AG04450 (cell line): Measurements from ENCODE around the gene CCKAR. TPM values are rescaled to one million over a fixed set of nuclear protein-coding genes. Genes with fewer than 3 reads are reported as not detected.

Experiments used
- CTCF ChIA-PET: fragments of 300-600, 350-600 bp; formaldehyde crosslinking; extraction: SDS; loops from one replicate; lab custom pipeline; 2022; ENCODE audit warnings: antibody characterized with exemption, inconsistent platforms; lab: Charles Lee
- POLR2A ChIA-PET: fragments of 350-600 bp; formaldehyde crosslinking; extraction: SDS; loops from one replicate; lab custom pipeline; 2021; ENCODE audit warnings: antibody characterized with exemption, inconsistent platforms; lab: Yijun Ruan, JAX
- DNase-seq: peaks from one replicate; pipeline ENCODE4 v3.0.0-alpha.2; 2011; ENCODE audit warnings: low read depth, low spot score
- H3K27ac ChIP-seq: one replicate; pipeline ENCODE4 v1.5.1; 2012; ENCODE audit warnings: low read depth, low read length, control low read depth
- H3K27me3 ChIP-seq: one replicate; pipeline ENCODE4 v1.6.0; 2012; ENCODE audit warnings: low read length; ENCODE audit not compliant: control insufficient read depth, insufficient read depth
- H3K4me3 ChIP-seq: 2 replicates; pipeline ENCODE4 v1.5.1; 2011; ENCODE audit warnings: mild to moderate bottlenecking, low read depth, low read length, control low read depth
- H3K9me3 ChIP-seq: 2 replicates; pipeline ENCODE4 v1.5.1; 2012; ENCODE audit warnings: low read length; ENCODE audit not compliant: control insufficient read depth, insufficient read depth
- polyA plus RNA-seq: library from polyadenylated mRNA; depleted of rRNA; stranded (reverse); fragments of >200 nt; gene quantifications from 2 replicates; pipeline ENCODE4 v1.2.3, GENCODE V29; 2011
- TF ChIP-seq, protein P1 (sequence below): IDR thresholded peaks from 2 replicates; pipeline ENCODE4 v1.5.1; 2011; ENCODE audit warnings: low read depth, low read length, control low read depth, inconsistent platforms

The CCKAR gene
- polyA plus RNA-seq, 1 experiment = 0.10 TPM

DNA sequence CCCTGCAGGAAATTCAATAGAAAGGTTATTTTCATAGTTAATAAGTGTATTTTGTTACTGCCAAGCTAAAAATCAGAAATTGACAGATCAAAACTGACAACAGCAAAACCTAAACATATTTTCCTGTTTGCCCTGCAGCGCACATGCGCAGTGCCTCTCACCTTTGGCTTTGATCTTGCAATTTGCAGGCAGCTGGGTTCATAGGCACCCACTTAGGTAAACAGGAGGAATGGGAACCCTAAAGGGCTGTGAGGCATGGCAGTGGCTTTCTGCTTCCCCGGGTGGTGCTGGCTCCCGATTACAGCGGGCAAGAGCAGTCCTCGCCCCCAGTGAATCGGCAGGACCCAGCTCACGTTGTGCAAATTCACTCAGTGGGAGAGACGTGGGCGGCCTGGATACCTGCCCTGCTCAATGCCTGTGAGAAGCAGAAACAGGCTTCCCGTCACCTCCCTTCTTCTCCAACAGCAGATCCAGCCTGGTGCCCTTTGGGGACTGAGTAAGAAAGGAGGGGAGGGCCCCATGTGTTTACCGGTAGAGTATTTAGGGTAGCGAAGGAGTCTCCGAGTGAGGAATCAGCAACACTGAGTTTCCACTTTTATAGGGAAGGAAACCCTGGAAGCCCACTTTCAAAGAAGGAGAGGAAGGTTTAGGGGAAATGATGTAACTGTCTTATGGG lies 25.7 kb downstream of the CCKAR start:
- ChIA-PET CTCF (interaction anchor here (0.7 kb wide), 1 partner anchor 255 kb away, joined by 3 read pairs; no protein-coding TSS in a partner anchor), POLR2A (no interaction called here)
- Histone ChIP-seq H3K9me3 (peaks cover 12% of the 10 kb centered on the region), H3K27ac (no peak overlapping the region), H3K27me3 (peaks cover 5% of the 10 kb centered on the region), H3K4me3 (no peak overlapping the region)
- DNase-seq = no peak
- TF ChIP-seq, protein P1, sequence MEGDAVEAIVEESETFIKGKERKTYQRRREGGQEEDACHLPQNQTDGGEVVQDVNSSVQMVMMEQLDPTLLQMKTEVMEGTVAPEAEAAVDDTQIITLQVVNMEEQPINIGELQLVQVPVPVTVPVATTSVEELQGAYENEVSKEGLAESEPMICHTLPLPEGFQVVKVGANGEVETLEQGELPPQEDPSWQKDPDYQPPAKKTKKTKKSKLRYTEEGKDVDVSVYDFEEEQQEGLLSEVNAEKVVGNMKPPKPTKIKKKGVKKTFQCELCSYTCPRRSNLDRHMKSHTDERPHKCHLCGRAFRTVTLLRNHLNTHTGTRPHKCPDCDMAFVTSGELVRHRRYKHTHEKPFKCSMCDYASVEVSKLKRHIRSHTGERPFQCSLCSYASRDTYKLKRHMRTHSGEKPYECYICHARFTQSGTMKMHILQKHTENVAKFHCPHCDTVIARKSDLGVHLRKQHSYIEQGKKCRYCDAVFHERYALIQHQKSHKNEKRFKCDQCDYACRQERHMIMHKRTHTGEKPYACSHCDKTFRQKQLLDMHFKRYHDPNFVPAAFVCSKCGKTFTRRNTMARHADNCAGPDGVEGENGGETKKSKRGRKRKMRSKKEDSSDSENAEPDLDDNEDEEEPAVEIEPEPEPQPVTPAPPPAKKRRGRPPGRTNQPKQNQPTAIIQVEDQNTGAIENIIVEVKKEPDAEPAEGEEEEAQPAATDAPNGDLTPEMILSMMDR = no peak

DNA sequence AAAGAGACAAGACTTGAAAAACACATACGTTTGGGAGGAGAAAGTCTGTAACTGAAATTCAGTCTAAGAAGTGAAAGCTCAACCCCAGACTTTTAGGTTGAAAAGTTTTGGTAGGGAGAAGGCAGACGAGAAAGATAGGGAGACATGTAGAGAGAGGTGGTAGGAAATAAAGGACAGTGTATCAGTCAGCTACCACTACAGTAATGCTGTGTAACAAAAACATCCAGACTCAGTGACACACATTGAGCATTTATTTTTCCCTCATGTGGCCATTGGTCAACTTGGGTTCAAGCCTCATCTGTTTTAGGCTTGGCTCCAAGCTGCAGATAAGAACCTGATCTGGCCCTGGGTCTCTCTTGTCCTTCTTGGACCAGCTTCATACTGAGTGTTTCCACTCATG lies 26.9 kb downstream of the CCKAR start:
- no peak for DNase-seq
- no peak overlapping the region for H3K4me3 ChIP-seq
- peaks cover 8% of the 10 kb centered on the region for H3K9me3 ChIP-seq
- ChIA-PET CTCF (interaction anchor here (0.7 to 1.2 kb wide), 2 partner anchors 168 to 257 kb away, joined by 3 to 4 read pairs; no protein-coding TSS in a partner anchor), POLR2A (no interaction called here)
- H3K27me3 ChIP-seq = peaks cover 5% of the 10 kb centered on the region
- no peak overlapping the region for H3K27ac ChIP-seq
- TF ChIP-seq, protein P1 = no peak

DNA sequence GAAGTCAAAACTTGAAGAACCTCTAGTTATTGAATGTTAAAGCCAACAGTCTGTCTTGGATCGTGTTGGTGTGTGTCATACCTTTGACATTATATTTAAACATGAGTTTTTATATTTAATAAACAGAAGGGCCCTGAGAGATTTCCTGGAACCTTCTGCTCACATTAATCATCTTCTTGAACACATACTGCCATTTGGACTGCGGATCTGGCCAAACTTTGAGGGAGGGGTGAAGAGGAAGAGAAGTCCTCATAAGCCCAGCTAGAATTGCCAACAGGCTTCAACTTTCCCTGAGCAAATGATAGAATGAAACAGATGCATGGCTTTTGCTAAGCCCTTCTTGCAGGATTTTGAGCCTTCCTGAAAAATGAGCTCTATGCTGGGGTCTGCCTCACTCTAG lies 27.4 kb downstream of the CCKAR start:
- ChIA-PET POLR2A (interaction anchor here (0.9 to 1.0 kb wide), 2 partner anchors 106 to 121 kb away, joined by 3 to 4 read pairs; partner anchors contain the start of gene TBC1D19), CTCF (interaction anchor here (0.7 to 1.2 kb wide), 3 partner anchors 22 to 257 kb away, joined by 3 to 4 read pairs (median 3); no protein-coding TSS in a partner anchor)
- H3K9me3 ChIP-seq = peaks cover 8% of the 10 kb centered on the region
- TF ChIP-seq, protein P1 = no peak
- DNase-seq = peak; percentile 56
- peaks cover 2% of the 10 kb centered on the region for H3K27me3 ChIP-seq
- H3K4me3 ChIP-seq = no peak overlapping the region
- H3K27ac ChIP-seq = no peak overlapping the region

DNA sequence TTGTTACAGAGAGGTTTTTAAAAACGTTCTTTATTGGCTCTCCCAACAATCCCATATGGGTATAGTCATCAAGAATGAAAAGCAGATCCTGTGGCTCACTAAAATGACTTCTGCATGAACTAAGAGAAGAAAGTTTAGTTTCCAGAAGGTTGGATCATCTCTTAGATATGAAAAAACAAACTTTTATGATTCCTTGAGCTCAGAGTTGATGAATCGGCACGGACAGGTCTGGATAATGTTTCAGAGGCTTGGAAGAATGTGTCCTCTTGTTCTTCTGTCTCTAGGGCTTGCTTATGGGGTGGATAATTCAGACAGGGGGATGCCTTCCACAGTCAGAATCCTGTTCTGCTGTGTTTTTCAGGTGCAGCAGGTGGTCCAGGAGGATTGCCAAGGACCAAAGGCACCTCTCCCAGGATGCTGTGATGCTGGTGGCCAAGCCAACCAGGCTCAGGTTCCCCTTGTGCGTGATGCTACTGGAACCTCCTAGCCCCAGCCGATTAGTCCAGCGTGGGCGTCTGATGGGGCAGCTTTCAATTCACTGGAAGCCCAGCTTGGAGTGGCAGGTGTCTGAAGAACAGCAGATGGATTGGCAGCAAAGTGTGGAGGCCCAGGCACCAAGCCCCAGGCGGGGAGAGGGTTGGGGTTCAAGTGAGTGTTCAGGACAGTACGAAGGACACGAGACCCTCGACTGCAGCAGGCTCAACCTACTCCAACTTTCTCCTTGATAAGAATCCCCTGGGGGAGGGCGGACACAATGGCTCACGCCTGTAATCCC lies 30.3 kb downstream of the CCKAR start:
- Histone ChIP-seq H3K27me3 (no peaks in the 10 kb centered on the region), H3K9me3 (peaks cover 11% of the 10 kb centered on the region), H3K27ac (peak overlapping the region; percentile 81), H3K4me3 (no peak overlapping the region)
- ChIA-PET CTCF (interaction anchor here (0.6 to 5.1 kb wide), 16 partner anchors 23 to 550 kb away, joined by 3 to 62 read pairs (median 4); partner anchors contain the start of genes STIM2 and TBC1D19), POLR2A (no interaction called here)
- peak; percentile 63 for DNase-seq
- TF ChIP-seq, protein P1 = no peak
